ENCODE measurements around the gene LMF1. TPM values are rescaled to one million over a fixed set of nuclear protein-coding genes. Genes with fewer than 3 reads are reported as not detected.
"Not testable (repeated sequence)": the region's sequence is repeated elsewhere in the genome, so short reads cannot be mapped to it uniquely, and the experiment has no call there.

Gene LMF1
- total and polyA plus RNA-seq, 2 donors, result 9.8 to 16.8 TPM

- H3K36me3 ChIP-seq (ENCODE audit: insufficient read depth), result peaks cover 3% of the 10 kb centered on the region
- WGBS, result 100% methylated on average over 2 of the region's 2 CpGs
Measured at GRCh38 chr16:883781-884180, 87.0 kb downstream of the LMF1 start.

GRCh38 chr16:883340-883739 lies 87.4 kb downstream of the LMF1 start:
- H3K36me3 ChIP-seq (ENCODE audit: insufficient read depth), result peaks cover 3% of the 10 kb centered on the region
- 94% methylated on average over 3 of the region's 3 CpGs for WGBS
- H3K4me3 ChIP-seq (ENCODE audit: low read depth, low read length), result no peak overlapping the region
- no peak for DNase-seq (ENCODE audit: extremely low spot score)
- no peaks in the 10 kb centered on the region for H3K4me1 ChIP-seq (ENCODE audit: insufficient read depth)
- H3K27ac ChIP-seq (ENCODE audit: low read depth), result no peak overlapping the region

More at GRCh38 chr16:883781-884180, 87.0 kb downstream of the LMF1 start:
- H3K4me3 ChIP-seq (ENCODE audit: low read depth, low read length), result no peak overlapping the region
- no peak for DNase-seq (ENCODE audit: extremely low spot score)
- H3K4me1 ChIP-seq (ENCODE audit: insufficient read depth), result no peaks in the 10 kb centered on the region
- no peak overlapping the region for H3K27ac ChIP-seq (ENCODE audit: low read depth)

DNA sequence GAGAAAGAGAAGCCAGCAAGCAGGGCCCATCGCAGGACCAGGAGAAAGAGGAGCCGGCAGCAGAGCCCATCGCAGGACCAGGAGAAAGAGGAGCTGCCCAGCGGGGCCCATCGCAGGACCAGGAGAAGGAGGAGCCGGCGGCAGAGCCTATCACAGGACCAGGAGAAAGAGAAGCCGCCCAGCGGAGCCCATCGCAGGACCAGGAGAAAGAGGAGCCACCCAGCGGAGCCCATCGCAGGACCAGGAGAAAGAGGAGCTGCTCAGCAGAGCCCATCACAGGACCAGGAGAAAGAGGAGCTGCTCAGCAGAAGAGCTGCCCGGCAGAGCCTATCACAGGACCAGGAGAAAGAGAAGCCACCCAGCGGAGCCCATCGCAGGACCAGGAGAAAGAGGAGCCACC lies 88.1 kb downstream of the LMF1 start:
- not testable (repeated sequence) for DNase-seq (ENCODE audit: extremely low spot score); H3K27ac ChIP-seq (ENCODE audit: low read depth)
- WGBS, result 93% methylated on average over 15 of the region's 15 CpGs

GRCh38 chr16:882256-882655 lies 88.5 kb downstream of the LMF1 start:
- no peak for DNase-seq (ENCODE audit: extremely low spot score)
- Histone ChIP-seq H3K27ac (ENCODE audit: low read depth) (no peak overlapping the region), H3K4me1 (ENCODE audit: insufficient read depth) (no peaks in the 10 kb centered on the region), H3K4me3 (ENCODE audit: low read depth, low read length) (no peak overlapping the region), H3K36me3 (ENCODE audit: insufficient read depth) (no peaks in the 10 kb centered on the region)
- 87% methylated on average over 7 of the region's 7 CpGs for WGBS

More for the DNA sequence above, 88.1 kb downstream of the LMF1 start:
- not testable (repeated sequence) for H3K36me3 ChIP-seq (ENCODE audit: insufficient read depth); H3K4me3 ChIP-seq (ENCODE audit: low read depth, low read length); H3K4me1 ChIP-seq (ENCODE audit: insufficient read depth)

DNA sequence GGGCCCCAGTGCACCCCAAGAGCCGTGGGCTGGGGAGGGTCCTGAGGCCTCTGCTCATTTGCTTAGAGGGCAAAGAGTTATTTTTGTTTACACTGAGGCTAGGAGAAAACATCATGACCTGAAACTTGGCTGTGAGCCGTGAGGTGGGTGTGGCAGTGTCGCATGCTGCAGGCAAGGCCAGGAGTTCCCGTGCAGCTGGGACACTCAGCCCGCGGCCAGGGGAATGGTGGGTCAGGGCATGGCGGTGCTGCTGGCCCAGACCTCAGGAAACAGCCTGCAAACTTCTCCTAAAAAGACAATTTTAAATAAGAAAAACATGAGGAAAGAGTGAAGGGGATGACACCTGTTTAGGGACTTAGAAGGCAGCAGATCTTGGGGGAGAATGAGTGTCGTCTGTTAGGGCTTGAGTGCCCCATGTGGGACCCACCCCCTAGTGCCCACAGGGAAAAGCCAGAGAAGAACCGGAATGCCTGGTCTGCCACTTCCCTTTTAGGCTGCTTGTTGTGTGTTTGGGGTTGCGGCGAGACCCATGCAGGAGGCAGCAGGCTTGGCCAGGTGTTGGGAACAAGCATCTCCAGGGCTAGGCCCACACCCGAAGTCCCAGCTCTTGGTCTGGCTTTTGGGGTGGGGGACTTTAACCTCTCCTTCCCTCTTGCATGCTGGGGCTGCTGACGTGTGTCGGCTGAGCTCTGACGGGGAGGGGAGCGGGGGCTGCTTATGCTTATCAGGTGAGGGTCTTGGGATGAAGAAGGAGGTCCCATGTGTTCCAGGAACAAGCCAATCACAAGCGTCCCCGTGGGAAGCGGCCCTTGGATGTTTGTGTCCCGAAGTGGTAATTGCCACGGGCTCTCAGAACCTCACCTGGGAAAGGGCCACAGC lies 89.3 kb downstream of the LMF1 start:
- Histone ChIP-seq H3K4me3 (ENCODE audit: low read depth, low read length) (no peak overlapping the region), H3K27ac (ENCODE audit: low read depth) (no peak overlapping the region), H3K36me3 (ENCODE audit: insufficient read depth) (no peaks in the 10 kb centered on the region), H3K4me1 (ENCODE audit: insufficient read depth) (no peaks in the 10 kb centered on the region)
- 83% methylated on average over 21 of the region's 21 CpGs for WGBS
- DNase-seq (ENCODE audit: extremely low spot score), result no peak

GRCh38 chr16:880471-881171 lies 90.2 kb downstream of the LMF1 start:
- Histone ChIP-seq H3K4me3 (ENCODE audit: low read depth, low read length) (no peak overlapping the region), H3K4me1 (ENCODE audit: insufficient read depth) (no peaks in the 10 kb centered on the region), H3K36me3 (ENCODE audit: insufficient read depth) (no peaks in the 10 kb centered on the region), H3K27ac (ENCODE audit: low read depth) (no peak overlapping the region)
- WGBS, result 94% methylated on average over 23 of the region's 23 CpGs
- DNase-seq (ENCODE audit: extremely low spot score), result no peak

GRCh38 chr16:879986-880385 lies 90.8 kb downstream of the LMF1 start:
- no peak overlapping the region for H3K4me3 ChIP-seq (ENCODE audit: low read depth, low read length)
- WGBS, result 90% methylated on average over 16 of the region's 16 CpGs
- H3K4me1 ChIP-seq (ENCODE audit: insufficient read depth), result no peaks in the 10 kb centered on the region
- no peak overlapping the region for H3K27ac ChIP-seq (ENCODE audit: low read depth)
- DNase-seq (ENCODE audit: extremely low spot score), result no peak
- H3K36me3 ChIP-seq (ENCODE audit: insufficient read depth), result no peaks in the 10 kb centered on the region

DNA sequence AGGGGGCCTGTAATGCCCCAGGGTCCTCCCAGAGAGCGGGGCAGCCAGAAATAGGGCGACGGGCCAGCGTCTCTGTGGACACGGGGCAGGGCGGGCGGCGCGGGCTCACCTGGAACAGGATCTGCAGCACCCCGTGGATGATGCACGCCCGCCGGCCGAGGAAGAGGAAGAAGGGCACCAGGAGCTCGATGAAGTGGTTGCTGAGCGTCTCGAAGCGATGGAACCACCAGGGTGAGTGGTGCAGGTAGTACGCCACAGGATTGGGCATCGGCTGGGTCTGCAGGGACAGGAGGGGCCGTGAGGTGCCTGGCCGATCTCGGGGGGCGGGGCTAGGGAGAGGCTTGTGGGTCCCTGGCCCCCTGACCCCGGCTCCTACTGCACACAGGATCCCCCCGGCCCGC lies 91.3 kb downstream of the LMF1 start:
- DNase-seq (ENCODE audit: extremely low spot score), result no peak
- no peaks in the 10 kb centered on the region for H3K4me1 ChIP-seq (ENCODE audit: insufficient read depth)
- no peaks in the 10 kb centered on the region for H3K36me3 ChIP-seq (ENCODE audit: insufficient read depth)
- H3K4me3 ChIP-seq (ENCODE audit: low read depth, low read length), result no peak overlapping the region
- 94% methylated on average over 27 of the region's 27 CpGs for WGBS
- H3K27ac ChIP-seq (ENCODE audit: low read depth), result no peak overlapping the region

- Histone ChIP-seq H3K36me3 (ENCODE audit: insufficient read depth) (no peaks in the 10 kb centered on the region), H3K4me1 (ENCODE audit: insufficient read depth) (no peaks in the 10 kb centered on the region), H3K27ac (ENCODE audit: low read depth) (no peak overlapping the region), H3K4me3 (ENCODE audit: low read depth, low read length) (no peak overlapping the region)
- DNase-seq (ENCODE audit: extremely low spot score), result no peak
- 91% methylated on average over 14 of the region's 14 CpGs for WGBS
Measured at GRCh38 chr16:878886-879285, 91.9 kb downstream of the LMF1 start.

- no peaks in the 10 kb centered on the region for H3K36me3 ChIP-seq (ENCODE audit: insufficient read depth)
- 79% methylated on average over 44 of the region's 44 CpGs for WGBS
- H3K27ac ChIP-seq (ENCODE audit: low read depth), result no peak overlapping the region
- H3K4me3 ChIP-seq (ENCODE audit: low read depth, low read length), result no peak overlapping the region
- no peaks in the 10 kb centered on the region for H3K4me1 ChIP-seq (ENCODE audit: insufficient read depth)
- DNase-seq (ENCODE audit: extremely low spot score), result no peak
Measured at GRCh38 chr16:878072-878784, 92.6 kb downstream of the LMF1 start.

- Histone ChIP-seq H3K4me1 (ENCODE audit: insufficient read depth) (no peaks in the 10 kb centered on the region), H3K4me3 (ENCODE audit: low read depth, low read length) (no peak overlapping the region), H3K27ac (ENCODE audit: low read depth) (no peak overlapping the region), H3K36me3 (ENCODE audit: insufficient read depth) (no peaks in the 10 kb centered on the region)
- no peak for DNase-seq (ENCODE audit: extremely low spot score)
- 86% methylated on average over 31 of the region's 31 CpGs for WGBS
Measured at GRCh38 chr16:877242-878071, 93.3 kb downstream of the LMF1 start.

- Histone ChIP-seq H3K36me3 (ENCODE audit: insufficient read depth) (no peaks in the 10 kb centered on the region), H3K4me1 (ENCODE audit: insufficient read depth) (no peaks in the 10 kb centered on the region), H3K27ac (ENCODE audit: low read depth) (no peak overlapping the region), H3K4me3 (ENCODE audit: low read depth, low read length) (no peak overlapping the region)
- no peak for DNase-seq (ENCODE audit: extremely low spot score)
- WGBS, result 90% methylated on average over 25 of the region's 25 CpGs
Measured at GRCh38 chr16:876523-877241, 94.1 kb downstream of the LMF1 start.

GRCh38 chr16:876041-876335 lies 94.8 kb downstream of the LMF1 start:
- H3K4me3 ChIP-seq (ENCODE audit: low read depth, low read length), result no peak overlapping the region
- 92% methylated on average over 22 of the region's 22 CpGs for WGBS
- no peaks in the 10 kb centered on the region for H3K36me3 ChIP-seq (ENCODE audit: insufficient read depth)
- H3K4me1 ChIP-seq (ENCODE audit: insufficient read depth), result no peaks in the 10 kb centered on the region
- H3K27ac ChIP-seq (ENCODE audit: low read depth), result no peak overlapping the region
- no peak for DNase-seq (ENCODE audit: extremely low spot score)
